ENCODE data around the gene NANOS3. TPM values are rescaled to one million over a fixed set of nuclear protein-coding genes. Genes with fewer than 3 reads are reported as not detected.

NANOS3 gene
- polyA plus RNA-seq (2013, experiment 1 of 2; ENCODE audit: insufficient read length) = 1.5 TPM
- 0.53 TPM for polyA plus RNA-seq (2013, experiment 2 of 2; ENCODE audit: insufficient read length)

DNA sequence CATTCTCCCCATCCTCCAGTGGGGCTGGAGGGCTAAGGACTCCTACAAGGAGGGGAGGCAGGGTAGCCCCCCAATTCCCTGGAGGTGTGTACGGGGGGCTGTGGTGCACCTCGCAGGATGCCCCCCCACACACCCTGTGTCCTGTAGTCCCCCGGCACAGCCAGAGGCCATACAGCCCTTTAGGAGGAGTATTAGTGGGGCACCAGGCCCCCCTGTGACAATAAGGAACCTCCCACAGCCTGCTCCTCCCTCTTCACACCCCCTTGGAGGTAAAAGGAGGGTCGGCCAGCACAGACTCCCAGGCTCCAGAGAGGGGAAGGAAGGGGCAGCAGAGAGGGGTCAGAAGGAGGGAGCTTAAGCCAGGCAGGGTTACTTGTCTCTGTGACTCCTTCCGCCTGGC lies at the start of gene NANOS3:
TSS of gene NANOS3 (plus strand) at position 301 of the 400 bp plus-strand sequence. CDS start 115 bp downstream, outside the sequence.
- no peak for DNase-seq

- DNase-seq = no peak
These were observed 49.3 kb upstream of the NANOS3 start for GRCh38 chr19:13827656-13828055.

DNA sequence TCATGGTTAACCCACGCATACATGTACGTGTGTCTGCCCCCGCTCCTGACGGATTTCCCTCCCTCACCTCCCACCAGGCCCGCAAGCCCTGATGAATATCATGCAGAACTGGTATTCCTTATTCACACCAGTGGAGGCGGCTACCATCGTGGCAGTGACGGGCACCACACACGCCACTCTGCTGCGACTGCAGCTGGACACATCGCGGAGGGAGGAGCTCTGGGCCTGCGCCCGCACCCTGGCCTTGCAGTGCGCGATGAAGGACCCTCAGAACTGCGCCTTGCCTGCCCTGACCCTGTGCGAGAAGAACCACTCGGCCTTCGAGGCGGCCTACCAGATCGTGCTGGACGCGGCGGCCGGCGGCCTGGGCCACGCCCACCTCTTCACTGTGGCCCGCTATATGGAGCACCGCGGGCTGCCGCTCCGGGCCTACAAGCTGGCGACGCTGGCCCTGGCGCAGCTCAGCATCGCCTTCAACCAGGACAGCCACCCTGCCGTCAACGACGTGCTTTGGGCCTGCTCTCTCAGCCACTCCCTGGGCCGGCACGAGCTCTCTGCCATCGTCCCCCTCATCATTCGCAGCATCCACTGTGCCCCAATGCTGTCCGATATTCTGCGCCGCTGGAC lies 46.7 kb upstream of the NANOS3 start:
- DNase-seq = no peak

- peak; percentile 50 for DNase-seq
These were observed 46.0 kb upstream of the NANOS3 start for GRCh38 chr19:13830741-13831536.

GRCh38 chr19:13831537-13832467 lies 45.1 kb upstream of the NANOS3 start:
- DNase-seq = no peak

- peak; percentile 87 for DNase-seq
These were observed 43.3 kb upstream of the NANOS3 start for GRCh38 chr19:13833330-13834243.

GRCh38 chr19:13834244-13835069 lies 42.5 kb upstream of the NANOS3 start:
- peak; percentile 68 for DNase-seq

- DNase-seq = no peak
These were observed 40.9 kb upstream of the NANOS3 start for GRCh38 chr19:13835791-13836723.

GRCh38 chr19:13838435-13839129 lies 38.4 kb upstream of the NANOS3 start:
- no peak for DNase-seq

GRCh38 chr19:13839130-13839937 lies 37.6 kb upstream of the NANOS3 start:
- DNase-seq = peak; percentile 90

DNA sequence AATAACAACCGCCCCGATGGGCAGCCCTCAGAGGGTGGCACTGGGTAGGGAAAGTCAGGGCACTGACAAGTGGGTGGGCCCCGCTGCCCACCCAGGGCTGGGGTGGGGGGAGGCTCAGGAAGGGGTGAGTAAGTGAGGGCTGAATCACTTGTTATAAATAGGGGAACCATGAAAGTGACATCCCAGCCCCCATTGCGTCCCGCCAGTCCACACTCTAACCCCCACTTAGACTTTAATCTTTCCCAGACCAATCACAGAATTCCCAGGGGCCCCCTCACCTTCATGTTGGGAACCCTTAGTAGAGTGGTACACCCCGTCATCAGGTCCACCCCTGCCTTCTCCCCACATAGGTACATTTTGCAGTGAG lies 37.0 kb upstream of the NANOS3 start:
- DNase-seq = peak; percentile 75

GRCh38 chr19:13840305-13841085 lies 36.4 kb upstream of the NANOS3 start:
- peak; percentile 78 for DNase-seq

DNA sequence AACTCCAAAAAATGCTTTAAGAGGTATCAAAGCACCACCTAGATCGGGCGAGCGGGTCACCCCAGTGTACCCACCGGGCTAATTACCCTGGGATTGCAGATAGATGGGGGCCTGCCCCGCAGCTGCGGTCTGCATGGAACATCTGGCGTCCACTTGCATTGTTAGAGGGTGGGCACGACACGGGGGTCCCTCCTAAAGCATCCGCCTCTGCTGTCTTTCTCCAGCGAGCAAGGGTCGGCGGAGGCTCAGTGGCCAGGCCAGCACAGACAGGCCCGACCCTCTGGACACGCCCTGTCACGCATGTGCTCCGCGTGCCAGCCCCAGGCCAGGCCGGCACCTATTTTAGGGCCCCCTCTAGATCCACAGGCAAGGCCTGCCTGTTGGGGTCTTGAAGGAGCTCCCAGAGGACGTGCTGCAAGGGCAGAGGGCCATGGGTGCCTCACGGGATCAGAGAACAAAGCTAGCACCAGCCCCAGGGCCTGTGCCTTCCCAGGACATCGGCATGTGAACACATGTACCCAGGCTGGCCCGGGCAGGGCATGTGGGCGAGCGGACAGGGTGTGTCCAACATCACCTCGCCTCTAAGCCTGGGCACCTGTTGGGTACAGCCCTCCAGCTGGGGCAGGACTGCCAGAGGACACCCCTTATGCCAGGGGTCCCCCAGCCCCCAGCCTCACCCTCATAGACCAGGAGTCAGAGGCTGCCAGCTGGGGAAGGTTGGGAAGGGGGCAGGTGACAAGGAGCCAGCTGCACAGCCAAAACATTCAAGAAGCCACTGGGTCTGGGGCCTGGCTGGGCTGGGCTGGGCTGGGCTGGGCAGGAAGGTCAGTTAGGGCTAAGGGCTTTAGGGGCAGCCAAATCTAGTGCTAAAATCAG lies 35.6 kb upstream of the NANOS3 start:
- DNase-seq = peak; percentile 45

DNA sequence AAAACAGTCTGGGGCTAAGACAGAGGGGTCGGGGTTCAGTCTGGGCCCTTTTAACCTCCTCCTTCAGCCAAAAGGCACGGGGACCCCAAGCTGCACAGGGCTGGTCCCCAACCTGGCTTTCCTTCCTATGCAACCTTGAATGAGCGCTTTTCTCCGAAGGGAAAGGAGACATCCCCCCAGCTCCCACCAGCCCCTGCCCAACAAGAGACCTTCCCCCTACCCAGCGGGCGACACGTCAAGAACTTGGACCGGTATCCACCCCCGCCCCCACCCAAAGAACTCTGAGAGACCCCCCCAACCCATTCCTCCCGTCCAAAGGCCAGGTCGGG lies 35.0 kb upstream of the NANOS3 start:
- no peak for DNase-seq

DNA sequence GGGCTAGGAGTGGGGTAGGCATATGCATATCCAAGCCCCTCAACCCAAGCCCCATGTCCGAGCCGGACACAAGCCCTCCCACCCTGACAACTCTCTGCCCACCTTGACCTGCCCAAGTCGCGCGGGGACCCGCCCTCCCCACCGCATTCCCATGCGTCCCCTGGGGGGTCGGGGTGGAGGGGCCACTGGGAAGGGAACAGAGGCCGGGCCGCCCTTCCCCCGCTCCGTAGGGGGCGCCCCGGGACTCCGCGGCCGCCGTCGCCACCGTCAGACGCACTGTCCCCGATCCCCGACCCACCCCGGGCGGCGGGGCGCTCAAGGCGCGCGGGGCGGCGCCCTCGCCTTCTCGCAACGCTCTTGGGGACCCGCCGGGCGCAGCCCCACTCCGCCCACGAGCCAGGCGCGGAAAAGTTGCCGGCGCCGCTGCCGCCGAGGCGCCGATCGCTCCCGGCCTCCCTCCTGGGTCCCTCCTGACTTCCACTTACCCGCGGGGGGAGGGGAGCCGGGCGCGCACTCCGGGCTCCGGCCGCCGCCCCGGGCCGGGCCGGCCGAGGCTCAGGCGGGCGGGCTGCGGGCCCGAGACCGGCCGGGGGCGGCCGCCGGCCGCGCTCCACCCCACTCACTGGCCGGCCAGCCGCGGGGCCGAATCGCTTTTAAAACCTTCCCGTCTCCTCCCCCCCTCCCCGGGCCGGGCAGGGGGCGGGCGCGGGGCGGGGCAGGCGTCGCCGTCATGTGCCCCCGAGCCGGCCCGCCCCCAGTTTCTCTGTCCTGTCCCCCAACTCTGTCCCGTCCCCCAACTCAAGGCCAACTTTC lies 34.4 kb upstream of the NANOS3 start:
- DNase-seq = peak; percentile 82
